CD4-positive, CD25-positive, alpha-beta regulatory T cell (primary cell): Measurements from ENCODE around the gene TLX2. TPM values are rescaled to one million over a fixed set of nuclear protein-coding genes. Genes with fewer than 3 reads are reported as not detected.

ENCODE experiments used
- ATAC-seq, 2 donors: fragments of 150-1000 bp; cut with Tn5 transposase; one replicate each; pipeline ENCODE4 v1.10.0; 2021; ENCODE audit warnings: low read depth in 2 of 2, moderate number of reproducible peaks in 2 of 2, moderate library complexity in 1 of 2
- DNase-seq, 3 donors: peaks; one replicate each; pipeline versions ENCODE4 v3.0.0 to v3.0.0-alpha.2; 2012 to 2022; ENCODE audit warnings: mixed read lengths in 1 of 3
- H3K27ac ChIP-seq: one replicate; pipeline ENCODE4 v1.7.0; 2013; ENCODE audit warnings: mild to moderate bottlenecking, low read length; ENCODE audit not compliant: insufficient read depth, poor library complexity, severe bottlenecking
- H3K27me3 ChIP-seq: one replicate; pipeline ENCODE4 v1.7.0; 2013; ENCODE audit warnings: low read length; ENCODE audit not compliant: control insufficient read depth, insufficient read depth
- H3K36me3 ChIP-seq: one replicate; pipeline ENCODE4 v1.7.0; 2013; ENCODE audit warnings: mild to moderate bottlenecking, low read length, moderate library complexity; ENCODE audit not compliant: control insufficient read depth, insufficient read depth
- H3K4me1 ChIP-seq: 2 replicates; pipeline ENCODE4 v1.7.0; 2013; ENCODE audit warnings: mild to moderate bottlenecking, low read length; ENCODE audit not compliant: insufficient read depth, control insufficient read depth, poor library complexity, severe bottlenecking
- H3K4me3 ChIP-seq: one replicate; pipeline ENCODE4 v1.7.0; 2013; ENCODE audit warnings: low read depth, mild to moderate bottlenecking, low read length, moderate library complexity
- H3K9me3 ChIP-seq, 2 experiments: 1 replicate in 1 of 2; 2 replicates in 1 of 2; pipeline ENCODE4 v1.7.0; 2013; ENCODE audit warnings: low read length in 2 of 2, mild to moderate bottlenecking in 1 of 2, moderate library complexity in 1 of 2; ENCODE audit not compliant: control insufficient read depth in 2 of 2
- H3K27ac Mint-ChIP-seq, 3 donors: one replicate each; pipeline ENCODE4 v1.8.0; 2020 to 2022; ENCODE audit warnings: mild to moderate bottlenecking in 3 of 3, mixed read lengths in 3 of 3, moderate library complexity in 2 of 3
- H3K27me3 Mint-ChIP-seq: one replicate; pipeline ENCODE4 v1.8.0; 2022; ENCODE audit warnings: mild to moderate bottlenecking, mixed read lengths
- H3K36me3 Mint-ChIP-seq: one replicate; pipeline ENCODE4 v1.8.0; 2020; ENCODE audit warnings: mixed read lengths
- H3K4me1 Mint-ChIP-seq, 4 donors: one replicate each; pipeline ENCODE4 v1.8.0; 2020 to 2022; ENCODE audit warnings: mixed read lengths in 4 of 4, mild to moderate bottlenecking in 1 of 4
- H3K4me3 Mint-ChIP-seq, 4 donors: one replicate each; pipeline ENCODE4 v1.8.0; 2020 to 2022; ENCODE audit warnings: mild to moderate bottlenecking in 4 of 4, mixed read lengths in 4 of 4, moderate library complexity in 3 of 4
- H3K9me3 Mint-ChIP-seq, 7 donors: one replicate each; pipeline ENCODE4 v1.8.0; 2020 to 2022; ENCODE audit warnings: mixed read lengths in 7 of 7, mild to moderate bottlenecking in 3 of 7, moderate library complexity in 2 of 7
- polyA plus RNA-seq, 4 donors: library from polyadenylated mRNA; unstranded; fragments of 300-500 nt; fragmentation: Illumina TruSeq; gene quantifications; one replicate each; pipeline ENCODE4 v1.2.3, GENCODE V29; 2021
- total RNA-seq: library from RNA; stranded (reverse); gene quantifications from one replicate; pipeline ENCODE4 v1.2.3, GENCODE V29; 2022

Gene TLX2
- total and polyA plus RNA-seq, 5 donors from 2014 or later: 0.10 to 0.14 TPM; not detected in 3

DNA sequence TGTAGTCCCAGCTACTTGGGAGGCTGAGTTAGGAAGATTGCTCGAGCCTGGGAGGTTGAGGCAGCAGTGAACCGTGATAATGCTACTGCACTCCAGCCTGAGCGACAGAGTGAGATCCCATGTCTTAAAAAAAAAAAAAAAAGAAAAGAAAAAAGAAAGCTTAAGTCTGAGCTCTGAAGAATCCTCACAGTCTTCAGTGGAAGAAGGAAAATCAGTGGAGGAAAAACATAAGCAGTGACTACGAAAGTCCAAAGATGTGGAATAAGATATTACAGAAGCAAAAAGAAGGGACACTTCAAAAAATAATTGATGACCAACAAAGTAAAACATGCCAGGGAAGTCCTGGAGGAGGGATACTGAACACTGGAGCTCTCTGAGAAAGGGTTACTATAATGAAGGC lies 4.0 kb upstream of the TLX2 start:
- ATAC-seq: no peak
- Histone ChIP-seq H3K27ac (no peak overlapping the region), H3K4me1 (peaks cover 42% of the 10 kb centered on the region), H3K4me3 (no peak overlapping the region), H3K9me3 (no peaks in the 10 kb centered on the region), H3K36me3 (peaks cover 7% of the 10 kb centered on the region), H3K27me3 (peaks cover 11% of the 10 kb centered on the region)
- H3K4me1 Mint-ChIP-seq: peaks cover 7 to 47% (median 14%) of the 10 kb centered on the region in 4 donors
- peak overlapping the region in 1 of 4 donors; percentile 99 for H3K4me3 Mint-ChIP-seq
- no peak for DNase-seq
- H3K27me3 Mint-ChIP-seq: peaks cover 46% of the 10 kb centered on the region
- H3K36me3 Mint-ChIP-seq: peaks cover 15% of the 10 kb centered on the region
- no peak overlapping the region for H3K27ac Mint-ChIP-seq
- H3K9me3 Mint-ChIP-seq: peaks cover 0 to 13% (median 0%) of the 10 kb centered on the region in 7 donors

DNA sequence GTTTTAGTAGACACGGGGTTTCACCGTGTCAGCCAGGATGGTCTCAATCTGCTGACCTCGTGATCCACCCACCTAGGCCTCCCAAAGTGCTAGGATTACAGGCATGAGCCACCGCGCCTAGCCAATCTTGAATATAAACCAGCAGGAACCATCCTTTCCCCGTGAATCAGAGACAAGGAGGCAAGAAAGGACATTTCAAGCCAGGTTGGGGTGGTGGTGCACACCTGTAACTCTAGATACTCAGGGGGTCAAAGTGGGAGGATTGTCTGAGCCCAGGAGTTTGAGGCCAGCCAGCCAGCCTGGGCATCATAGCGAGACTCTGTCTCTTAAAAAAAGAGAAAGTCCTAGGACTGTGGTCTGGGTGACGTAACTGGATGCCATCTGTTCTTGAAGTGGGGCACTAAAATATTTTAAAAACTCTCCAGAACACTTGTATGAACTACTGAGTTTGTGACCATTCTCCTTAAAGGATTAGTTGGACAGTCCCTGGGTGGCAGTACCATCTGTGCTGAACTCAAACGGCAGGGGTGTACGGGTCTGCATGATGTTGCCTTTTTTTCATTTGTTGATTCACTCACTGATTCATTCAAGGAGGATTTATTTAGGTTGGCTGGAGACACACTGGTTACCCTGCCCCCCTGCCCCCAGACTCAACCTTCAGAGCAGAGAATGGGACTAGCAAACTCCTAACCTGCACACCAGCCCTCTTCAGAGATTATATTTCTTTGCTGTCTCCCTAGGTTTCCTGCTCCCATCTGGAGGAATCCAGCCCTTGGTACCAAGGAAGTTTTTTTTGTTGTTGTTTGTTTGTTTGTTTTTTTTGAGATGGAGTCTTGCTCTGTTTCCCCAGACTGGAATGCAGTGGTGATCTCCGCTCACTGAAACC lies 2.9 kb upstream of the TLX2 start:
- peaks cover 9% of the 10 kb centered on the region for H3K36me3 Mint-ChIP-seq
- peaks cover 53% of the 10 kb centered on the region for H3K27me3 Mint-ChIP-seq
- Histone ChIP-seq H3K27ac (no peak overlapping the region), H3K4me3 (no peak overlapping the region), H3K27me3 (peaks cover 11% of the 10 kb centered on the region), H3K9me3 (no peaks in the 10 kb centered on the region), H3K4me1 (peaks cover 46% of the 10 kb centered on the region), H3K36me3 (no peaks in the 10 kb centered on the region)
- DNase-seq (no peak), ATAC-seq (no peak)
- peaks cover 6 to 44% (median 13%) of the 10 kb centered on the region in 4 donors for H3K4me1 Mint-ChIP-seq
- H3K27ac Mint-ChIP-seq: no peak overlapping the region
- peaks cover 0 to 13% (median 0%) of the 10 kb centered on the region in 7 donors for H3K9me3 Mint-ChIP-seq
- H3K4me3 Mint-ChIP-seq: peak overlapping the region in 1 of 4 donors; percentile 73

DNA sequence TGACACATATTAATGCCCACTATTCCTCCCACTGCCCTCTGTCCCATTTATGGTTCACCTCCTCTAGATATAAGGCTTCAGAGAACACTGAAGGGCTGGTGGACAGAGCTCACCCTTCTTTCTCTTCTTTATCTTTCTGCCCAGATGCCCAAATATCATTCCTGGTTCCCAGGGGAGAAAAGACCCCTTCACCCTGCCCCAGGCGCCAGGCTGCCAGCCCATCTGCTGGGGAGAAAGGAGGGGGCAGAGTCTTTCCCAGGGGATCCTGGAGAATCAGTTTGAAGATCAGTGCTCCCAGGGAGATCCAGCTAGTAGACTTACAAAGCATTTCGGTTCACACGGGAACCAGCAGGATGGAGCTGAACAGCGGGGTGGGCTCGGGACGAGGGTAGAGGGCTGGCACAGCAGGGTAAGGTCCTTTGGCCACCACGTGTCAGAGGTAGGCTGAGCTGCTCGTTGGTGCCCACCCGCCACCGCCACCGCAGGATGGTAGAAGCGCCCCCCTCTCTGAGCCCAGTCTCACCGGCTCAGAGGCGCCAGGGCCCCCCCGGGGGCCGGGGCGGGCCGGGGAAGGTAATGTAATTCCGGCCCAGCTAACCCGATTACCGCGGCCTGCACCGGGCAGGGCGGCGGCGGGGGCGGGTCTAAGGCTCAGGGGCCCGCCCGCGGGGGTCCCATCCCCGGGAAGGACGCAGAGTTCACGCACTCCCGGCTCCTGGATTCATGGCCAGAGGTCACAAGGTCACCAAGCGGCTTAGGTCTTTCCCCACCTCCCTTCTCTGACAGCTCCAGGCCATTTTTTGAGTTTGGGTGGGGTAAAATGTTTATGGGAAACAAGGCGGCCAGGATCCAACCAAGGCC lies 1.3 kb upstream of the TLX2 start:
- Histone ChIP-seq H3K9me3 (no peaks in the 10 kb centered on the region), H3K36me3 (no peaks in the 10 kb centered on the region), H3K4me3 (no peak overlapping the region), H3K27me3 (peaks cover 24% of the 10 kb centered on the region), H3K4me1 (peaks cover 39% of the 10 kb centered on the region), H3K27ac (no peak overlapping the region)
- peaks cover 4% of the 10 kb centered on the region for H3K36me3 Mint-ChIP-seq
- H3K9me3 Mint-ChIP-seq: peaks cover 0 to 11% (median 0%) of the 10 kb centered on the region in 7 donors
- peak overlapping the region in 1 of 4 donors; percentile 41 for H3K4me3 Mint-ChIP-seq
- peaks cover 0 to 38% (median 5%) of the 10 kb centered on the region in 4 donors for H3K4me1 Mint-ChIP-seq
- no peak overlapping the region for H3K27ac Mint-ChIP-seq
- H3K27me3 Mint-ChIP-seq: peaks cover 62% of the 10 kb centered on the region
- DNase-seq: no peak
- ATAC-seq: no peak

DNA sequence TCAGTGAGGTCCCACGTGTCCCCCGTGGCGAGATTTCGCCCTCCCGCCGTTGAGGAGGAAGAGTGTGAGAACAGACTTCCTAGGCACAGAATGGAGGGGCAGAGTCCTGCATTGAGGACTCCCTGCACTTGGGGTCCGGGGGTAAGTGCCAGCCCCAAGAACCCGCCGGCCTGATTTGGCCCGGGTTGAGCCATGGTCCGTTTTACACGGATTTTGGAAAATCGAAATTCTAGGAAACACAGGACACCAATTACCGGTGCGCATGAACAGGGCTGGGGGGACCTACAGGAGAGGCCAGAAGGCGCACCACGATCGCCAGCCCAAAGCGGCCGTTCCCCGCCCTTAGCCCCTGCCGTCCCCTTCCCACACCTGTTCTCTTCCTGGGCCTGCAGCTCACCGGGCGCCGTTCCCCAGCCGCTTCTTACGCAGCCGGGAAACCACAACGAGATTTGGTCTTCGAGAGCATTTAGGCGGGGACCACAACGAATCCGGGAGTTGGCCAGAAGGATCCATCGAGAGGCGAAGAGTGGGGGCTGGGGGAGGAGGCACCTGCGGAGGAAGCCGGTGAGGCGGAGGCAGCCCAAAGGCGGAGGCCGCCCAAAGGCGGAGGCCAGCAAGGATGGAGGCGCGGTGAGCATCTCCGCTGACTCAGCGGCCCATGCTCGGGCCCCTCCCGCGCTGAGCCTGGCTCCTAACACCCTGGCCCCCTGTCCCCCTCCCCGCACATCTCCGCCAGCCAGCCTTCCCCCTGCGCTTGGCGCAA lies 464 bp upstream of the TLX2 start:
- ATAC-seq: no peak
- peak in 1 of 3 donors; percentile 71 for DNase-seq
- Histone ChIP-seq H3K4me1 (peaks cover 33% of the 10 kb centered on the region), H3K4me3 (no peak overlapping the region), H3K27me3 (peaks cover 32% of the 10 kb centered on the region), H3K36me3 (no peaks in the 10 kb centered on the region), H3K9me3 (no peaks in the 10 kb centered on the region), H3K27ac (no peak overlapping the region)
- Mint-ChIP-seq H3K4me3 (peak overlapping the region in 3 of 4 donors; percentile 26 to 76 (median 75)), H3K9me3 (peaks cover 0 to 12% (median 0%) of the 10 kb centered on the region in 7 donors), H3K4me1 (peaks cover 0 to 30% (median 5%) of the 10 kb centered on the region in 4 donors), H3K27ac (no peak overlapping the region), H3K36me3 (peaks cover 4% of the 10 kb centered on the region), H3K27me3 (peaks cover 62% of the 10 kb centered on the region)

DNA sequence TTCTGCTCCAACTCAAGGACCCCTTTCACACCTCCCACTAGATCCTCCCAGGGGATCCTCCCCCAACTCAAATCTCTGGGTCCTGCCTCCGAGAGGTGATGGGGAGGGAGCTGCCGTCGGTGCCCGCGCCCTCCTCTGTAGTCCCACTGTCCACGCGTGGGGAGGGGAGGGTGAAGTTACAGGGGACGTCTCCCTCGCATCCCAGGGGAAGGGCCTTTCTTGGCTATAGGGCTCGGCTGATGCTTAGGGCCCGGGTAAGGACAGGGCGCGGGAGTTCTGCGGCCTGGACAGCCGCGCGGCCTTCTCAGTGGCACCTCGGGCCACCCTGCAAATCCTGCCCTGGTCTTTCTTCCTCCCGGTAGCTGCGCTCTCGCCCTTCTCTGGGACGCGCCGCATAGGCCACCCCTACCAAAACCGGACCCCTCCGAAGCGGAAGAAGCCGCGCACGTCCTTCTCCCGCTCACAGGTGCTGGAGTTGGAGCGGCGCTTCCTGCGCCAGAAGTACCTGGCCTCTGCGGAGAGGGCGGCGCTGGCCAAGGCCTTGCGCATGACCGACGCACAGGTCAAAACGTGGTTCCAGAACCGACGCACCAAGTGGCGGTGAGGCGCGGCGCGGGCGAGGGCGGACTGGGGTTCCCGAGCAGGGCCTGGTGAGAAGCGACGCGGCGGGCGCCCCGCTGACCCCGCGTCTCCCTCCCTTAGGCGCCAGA lies 1.2 kb downstream of the TLX2 start:
- H3K4me1 ChIP-seq: peaks cover 33% of the 10 kb centered on the region
- no peak overlapping the region for H3K27ac ChIP-seq
- no peak overlapping the region for H3K27ac Mint-ChIP-seq

DNA sequence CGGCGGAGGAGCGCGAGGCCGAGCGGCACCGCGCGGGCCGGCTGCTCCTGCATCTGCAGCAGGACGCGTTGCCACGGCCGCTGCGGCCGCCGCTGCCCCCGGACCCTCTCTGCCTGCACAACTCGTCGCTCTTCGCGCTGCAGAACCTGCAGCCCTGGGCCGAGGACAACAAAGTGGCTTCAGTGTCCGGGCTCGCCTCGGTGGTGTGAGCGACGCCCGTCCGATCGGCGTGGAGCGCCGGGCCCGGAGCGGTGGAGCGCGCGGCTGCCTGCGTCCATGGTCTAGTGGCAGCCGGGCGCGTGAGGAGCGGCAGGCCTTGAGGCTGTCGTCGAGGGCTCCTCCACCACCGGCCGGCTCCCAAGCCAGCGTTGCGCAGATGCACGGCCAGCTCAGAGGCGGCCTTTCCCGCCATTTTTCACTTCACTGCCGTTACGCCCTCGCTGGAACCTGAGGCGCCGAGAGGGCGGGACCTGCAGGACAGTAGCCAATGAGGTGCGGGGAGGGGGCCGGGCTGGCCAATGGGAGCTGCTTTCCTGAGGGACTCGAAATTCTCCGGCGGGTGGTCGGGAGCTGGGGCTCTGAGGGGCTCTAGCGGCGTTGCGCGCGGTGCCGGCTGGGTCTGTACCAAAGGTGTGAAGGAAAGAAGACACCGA lies 1.9 kb downstream of the TLX2 start:
- H3K9me3 ChIP-seq: no peaks in the 10 kb centered on the region
- H3K27ac Mint-ChIP-seq: no peak overlapping the region
- H3K27me3 ChIP-seq: peaks cover 42% of the 10 kb centered on the region
- H3K9me3 Mint-ChIP-seq: peaks cover 0 to 12% (median 0%) of the 10 kb centered on the region in 7 donors
- H3K27me3 Mint-ChIP-seq: peaks cover 79% of the 10 kb centered on the region
- no peak overlapping the region for H3K4me3 ChIP-seq
- peaks cover 4% of the 10 kb centered on the region for H3K36me3 Mint-ChIP-seq
- peak; percentile 52 to 85 (median 71) for DNase-seq
- peak overlapping the region in 3 of 4 donors; percentile 74 to 86 (median 85) for H3K4me3 Mint-ChIP-seq
- peaks cover 0 to 29% (median 2%) of the 10 kb centered on the region in 4 donors for H3K4me1 Mint-ChIP-seq
- no peaks in the 10 kb centered on the region for H3K36me3 ChIP-seq
- H3K27ac ChIP-seq: no peak overlapping the region
- H3K4me1 ChIP-seq: peaks cover 33% of the 10 kb centered on the region
- ATAC-seq: peak; percentile 75 to 77

More for the DNA sequence above, 1.2 kb downstream of the TLX2 start:
- Histone ChIP-seq H3K27me3 (peaks cover 41% of the 10 kb centered on the region), H3K4me3 (no peak overlapping the region), H3K9me3 (no peaks in the 10 kb centered on the region), H3K36me3 (no peaks in the 10 kb centered on the region)
- peak overlapping the region; percentile 21 to 85 (median 58) for H3K4me3 Mint-ChIP-seq
- H3K36me3 Mint-ChIP-seq: peaks cover 4% of the 10 kb centered on the region
- H3K27me3 Mint-ChIP-seq: peaks cover 77% of the 10 kb centered on the region
- H3K9me3 Mint-ChIP-seq: peaks cover 0 to 13% (median 0%) of the 10 kb centered on the region in 7 donors
- ATAC-seq (no peak), DNase-seq (peak in 1 of 3 donors; percentile 45)
- peaks cover 0 to 29% (median 4%) of the 10 kb centered on the region in 4 donors for H3K4me1 Mint-ChIP-seq
